Activated CD4-positive, alpha-beta memory T cell treated with anti-CD3 and anti-CD28 coated beads, Interleukin-2, amount 10 ng/mL, durations not matched to agents 7 days and 5 days (primary cell): ENCODE results near the gene SND1. TPM values are rescaled to one million over a fixed set of nuclear protein-coding genes. Genes with fewer than 3 reads are reported as not detected.

Experiments
- CTCF ChIA-PET: fragments of 350-600 bp; sonication (Branson Sonifier 250); formaldehyde crosslinking; loops from one replicate; lab custom pipeline; 2021; ENCODE audit warnings: antibody characterized with exemption, inconsistent platforms; lab: Charles Lee
- POLR2A ChIA-PET: fragments of 350-600 bp; sonication (Branson Sonifier 250); formaldehyde crosslinking; loops from one replicate; lab custom pipeline; 2021; ENCODE audit warnings: antibody characterized with exemption; lab: Charles Lee
- DNase-seq: peaks from one replicate; pipeline ENCODE4 v3.0.0-alpha.2; 2020
- H3K27ac Mint-ChIP-seq: one replicate; pipeline ENCODE4 v1.8.0; 2021; ENCODE audit warnings: mild to moderate bottlenecking, mixed read lengths
- H3K27me3 Mint-ChIP-seq: one replicate; pipeline ENCODE4 v1.8.0; 2021; ENCODE audit warnings: mixed read lengths
- H3K36me3 Mint-ChIP-seq: one replicate; pipeline ENCODE4 v1.8.0; 2021; ENCODE audit warnings: low read depth, mixed read lengths
- H3K4me1 Mint-ChIP-seq: one replicate; pipeline ENCODE4 v1.8.0; 2021; ENCODE audit warnings: mixed read lengths
- H3K4me3 Mint-ChIP-seq: one replicate; pipeline ENCODE4 v1.8.0; 2021; ENCODE audit warnings: mild to moderate bottlenecking, mixed read lengths
- H3K9me3 Mint-ChIP-seq: one replicate; pipeline ENCODE4 v1.8.0; 2021; ENCODE audit warnings: mixed read lengths
- total RNA-seq, 2 experiments: library from RNA; stranded (reverse); gene quantifications; one replicate each; pipeline ENCODE4 v1.2.3, GENCODE V29; 2021

Gene SND1
- total RNA-seq, 2 experiments from 2014 or later, result 171 to 175 TPM

GRCh38 chr7:128026551-128026950 is 374.6 kb downstream of the SND1 start:
- Mint-ChIP-seq H3K27ac (no peak overlapping the region), H3K27me3 (peaks cover 7% of the 10 kb centered on the region), H3K36me3 (peaks cover 18% of the 10 kb centered on the region), H3K4me1 (peaks cover 8% of the 10 kb centered on the region), H3K9me3 (no peaks in the 10 kb centered on the region), H3K4me3 (no peak overlapping the region)
- ChIA-PET CTCF (no interaction called here), POLR2A (no interaction called here)
- no peak for DNase-seq

GRCh38 chr7:128027485-128027980 is 375.5 kb downstream of the SND1 start:
- Mint-ChIP-seq H3K36me3 (peaks cover 15% of the 10 kb centered on the region), H3K27ac (no peak overlapping the region), H3K9me3 (no peaks in the 10 kb centered on the region), H3K4me3 (no peak overlapping the region), H3K4me1 (peaks cover 8% of the 10 kb centered on the region), H3K27me3 (peaks cover 10% of the 10 kb centered on the region)
- no peak for DNase-seq
- ChIA-PET CTCF (no interaction called here), POLR2A (no interaction called here)

- no peak overlapping the region for H3K27ac Mint-ChIP-seq
- peaks cover 12% of the 10 kb centered on the region for H3K4me1 Mint-ChIP-seq
- H3K27me3 Mint-ChIP-seq, result peaks cover 15% of the 10 kb centered on the region
- POLR2A ChIA-PET, result no interaction called here
- DNase-seq, result no peak
- H3K36me3 Mint-ChIP-seq, result peaks cover 14% of the 10 kb centered on the region
- no peak overlapping the region for H3K4me3 Mint-ChIP-seq
- H3K9me3 Mint-ChIP-seq, result no peaks in the 10 kb centered on the region
- CTCF ChIA-PET, result no interaction called here
Observed at GRCh38 chr7:128029405-128029995, 377.5 kb downstream of the SND1 start.

- Mint-ChIP-seq H3K4me3 (peak overlapping the region; percentile 30), H3K36me3 (peaks cover 14% of the 10 kb centered on the region), H3K27ac (no peak overlapping the region), H3K9me3 (no peaks in the 10 kb centered on the region), H3K27me3 (peaks cover 15% of the 10 kb centered on the region), H3K4me1 (peaks cover 12% of the 10 kb centered on the region)
- CTCF ChIA-PET, result interaction anchor here (0.6 kb wide), 1 partner anchor 11 kb away, joined by 4 read pairs; no protein-coding TSS in a partner anchor
- DNase-seq, result no peak
- POLR2A ChIA-PET, result interaction anchor here (0.8 kb wide), 1 partner anchor 18 kb away, joined by 3 read pairs; no protein-coding TSS in a partner anchor
Observed at GRCh38 chr7:128030263-128030653, 378.3 kb downstream of the SND1 start.

GRCh38 chr7:128030654-128031611 is 378.9 kb downstream of the SND1 start, which contains the start of gene LRRC4:
Gene LRRC4 (minus strand): TSS chr7:128031437. CDS start chr7:128030640, 797 bp downstream.
- ChIA-PET CTCF (interaction anchor here (0.6 kb wide), 1 partner anchor 11 kb away, joined by 4 read pairs; no protein-coding TSS in a partner anchor), POLR2A (interaction anchor here (0.8 kb wide), 1 partner anchor 19 kb away, joined by 3 read pairs; no protein-coding TSS in a partner anchor)
- H3K36me3 Mint-ChIP-seq, result peaks cover 14% of the 10 kb centered on the region
- H3K27me3 Mint-ChIP-seq, result peaks cover 15% of the 10 kb centered on the region
- H3K4me3 Mint-ChIP-seq, result peak within 1 kb of the TSS; percentile 78
- H3K27ac Mint-ChIP-seq, result no peak within 1 kb of the TSS
- H3K4me1 Mint-ChIP-seq, result peaks cover 12% of the 10 kb centered on the region
- peak; percentile 42 for DNase-seq
- H3K9me3 Mint-ChIP-seq, result no peaks in the 10 kb centered on the region

GRCh38 chr7:128031901-128032604 is 380.1 kb downstream of the SND1 start:
- ChIA-PET CTCF (no interaction called here), POLR2A (no interaction called here)
- no peak overlapping the region for H3K27ac Mint-ChIP-seq
- peak; percentile 54 for DNase-seq
- peaks cover 15% of the 10 kb centered on the region for H3K27me3 Mint-ChIP-seq
- no peaks in the 10 kb centered on the region for H3K9me3 Mint-ChIP-seq
- H3K4me3 Mint-ChIP-seq, result peak overlapping the region; percentile 78
- peaks cover 12% of the 10 kb centered on the region for H3K4me1 Mint-ChIP-seq
- H3K36me3 Mint-ChIP-seq, result peaks cover 14% of the 10 kb centered on the region

GRCh38 chr7:128032605-128033235 is 380.7 kb downstream of the SND1 start:
- Mint-ChIP-seq H3K27me3 (peaks cover 15% of the 10 kb centered on the region), H3K4me1 (peaks cover 12% of the 10 kb centered on the region), H3K4me3 (no peak overlapping the region), H3K27ac (no peak overlapping the region), H3K36me3 (peaks cover 14% of the 10 kb centered on the region), H3K9me3 (no peaks in the 10 kb centered on the region)
- POLR2A ChIA-PET, result no interaction called here
- CTCF ChIA-PET, result no interaction called here
- no peak for DNase-seq

GRCh38 chr7:128033246-128033645 is 381.3 kb downstream of the SND1 start:
- H3K27ac Mint-ChIP-seq, result no peak overlapping the region
- H3K4me3 Mint-ChIP-seq, result peak overlapping the region; percentile 25
- CTCF ChIA-PET, result no interaction called here

GRCh38 chr7:128034825-128035224 is 382.8 kb downstream of the SND1 start:
- CTCF ChIA-PET, result interaction anchor here (0.9 to 1.7 kb wide), 4 partner anchors 11 to 175 kb away, joined by 3 to 8 read pairs (median 4); no protein-coding TSS in a partner anchor
- H3K9me3 Mint-ChIP-seq, result no peaks in the 10 kb centered on the region
- H3K4me3 Mint-ChIP-seq, result no peak overlapping the region
- H3K36me3 Mint-ChIP-seq, result peaks cover 6% of the 10 kb centered on the region
- POLR2A ChIA-PET, result interaction anchor here (1.0 kb wide), 1 partner anchor 69 kb away, joined by 3 read pairs; no protein-coding TSS in a partner anchor
- no peak overlapping the region for H3K27ac Mint-ChIP-seq
- H3K27me3 Mint-ChIP-seq, result peaks cover 15% of the 10 kb centered on the region
- peaks cover 12% of the 10 kb centered on the region for H3K4me1 Mint-ChIP-seq
- no peak for DNase-seq

More at GRCh38 chr7:128033246-128033645, 381.3 kb downstream of the SND1 start:
- Mint-ChIP-seq H3K4me1 (peaks cover 12% of the 10 kb centered on the region), H3K27me3 (peaks cover 15% of the 10 kb centered on the region), H3K36me3 (peaks cover 14% of the 10 kb centered on the region), H3K9me3 (no peaks in the 10 kb centered on the region)
- DNase-seq, result no peak
- POLR2A ChIA-PET, result no interaction called here

GRCh38 chr7:128035712-128036111 is 383.7 kb downstream of the SND1 start:
- Mint-ChIP-seq H3K9me3 (no peaks in the 10 kb centered on the region), H3K27ac (no peak overlapping the region), H3K4me1 (peaks cover 6% of the 10 kb centered on the region), H3K4me3 (no peak overlapping the region), H3K27me3 (peaks cover 9% of the 10 kb centered on the region), H3K36me3 (peaks cover under 1% of the 10 kb centered on the region)
- no peak for DNase-seq
- POLR2A ChIA-PET, result no interaction called here
- CTCF ChIA-PET, result interaction anchor here (1.2 to 1.7 kb wide), 3 partner anchors 11 to 174 kb away, joined by 3 to 8 read pairs (median 6); no protein-coding TSS in a partner anchor

- H3K27me3 Mint-ChIP-seq, result peaks cover 8% of the 10 kb centered on the region
- DNase-seq, result no peak
- no peaks in the 10 kb centered on the region for H3K36me3 Mint-ChIP-seq
- ChIA-PET POLR2A (no interaction called here), CTCF (interaction anchor here (1.2 to 1.7 kb wide), 2 partner anchors 10 to 99 kb away, joined by 3 to 6 read pairs; no protein-coding TSS in a partner anchor)
- H3K27ac Mint-ChIP-seq, result no peak overlapping the region
- no peak overlapping the region for H3K4me3 Mint-ChIP-seq
- no peaks in the 10 kb centered on the region for H3K9me3 Mint-ChIP-seq
- peaks cover 6% of the 10 kb centered on the region for H3K4me1 Mint-ChIP-seq
Observed at GRCh38 chr7:128036226-128036940, 384.4 kb downstream of the SND1 start.
